AG04449 (cell line): ENCODE results near the gene STK17B.

Experiments
- CTCF ChIA-PET: fragments of 350-600 bp; formaldehyde crosslinking; extraction: SDS; loops from one replicate; lab custom pipeline; 2021; ENCODE audit warnings: antibody characterized with exemption; lab: Yijun Ruan, JAX
- POLR2A ChIA-PET: fragments of 400-600, 350-600 bp; formaldehyde crosslinking; extraction: SDS; loops from one replicate; lab custom pipeline; 2020; ENCODE audit warnings: antibody characterized with exemption, inconsistent platforms; lab: Yijun Ruan, JAX
- DNase-seq: peaks from one replicate; pipeline ENCODE4 v3.0.0-alpha.2; 2010; ENCODE audit warnings: low read depth, low spot score
- H3K4me3 ChIP-seq: 2 replicates; pipeline ENCODE4 v1.5.1; 2011; ENCODE audit warnings: low read depth, mild to moderate bottlenecking, control low read depth, low read length
- CTCF ChIP-seq: IDR thresholded peaks from one replicate; pipeline ENCODE4 v1.5.1; 2011; ENCODE audit warnings: mild to moderate bottlenecking, moderate library complexity, low read length, control low read depth, inconsistent platforms; ENCODE audit not compliant: insufficient read depth; ENCODE audit errors: missing control alignments

STK17B gene

GRCh38 chr2:196182439-196183171 lies 11.2 kb upstream of the STK17B start:
- no peak for DNase-seq
- no peak for TF ChIP-seq CTCF
- POLR2A ChIA-PET: no interaction called here
- H3K4me3 ChIP-seq: no peak overlapping the region
- CTCF ChIA-PET: interaction anchor here (0.7 kb wide), 2 partner anchors 94 to 115 kb away, joined by 3 read pairs; no protein-coding TSS in a partner anchor

DNA sequence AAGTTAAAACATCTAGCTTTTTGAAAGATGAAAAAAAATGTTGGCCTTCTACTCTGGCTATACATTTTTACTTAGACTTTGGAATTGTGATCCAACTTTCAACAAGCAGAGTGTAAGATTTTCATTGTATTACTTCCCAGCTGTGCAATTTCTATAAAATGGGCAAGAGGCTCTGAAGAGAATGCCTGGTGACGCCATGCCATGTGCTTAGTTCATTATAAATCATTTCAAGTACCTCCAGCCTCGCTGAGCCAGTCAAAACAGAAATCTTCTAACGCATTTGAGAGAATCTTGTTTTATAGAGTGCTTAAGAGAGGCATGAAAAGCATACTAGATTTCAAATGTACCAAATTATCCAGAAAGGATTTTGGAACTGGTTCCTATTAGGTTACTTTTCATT lies 10.1 kb upstream of the STK17B start:
- CTCF ChIA-PET: no interaction called here
- TF ChIP-seq CTCF: no peak
- DNase-seq: no peak
- no peak overlapping the region for H3K4me3 ChIP-seq
- POLR2A ChIA-PET: no interaction called here

- DNase-seq: no peak
- POLR2A ChIA-PET: no interaction called here
Observed at GRCh38 chr2:196177124-196177523, 5.7 kb upstream of the STK17B start.

DNA sequence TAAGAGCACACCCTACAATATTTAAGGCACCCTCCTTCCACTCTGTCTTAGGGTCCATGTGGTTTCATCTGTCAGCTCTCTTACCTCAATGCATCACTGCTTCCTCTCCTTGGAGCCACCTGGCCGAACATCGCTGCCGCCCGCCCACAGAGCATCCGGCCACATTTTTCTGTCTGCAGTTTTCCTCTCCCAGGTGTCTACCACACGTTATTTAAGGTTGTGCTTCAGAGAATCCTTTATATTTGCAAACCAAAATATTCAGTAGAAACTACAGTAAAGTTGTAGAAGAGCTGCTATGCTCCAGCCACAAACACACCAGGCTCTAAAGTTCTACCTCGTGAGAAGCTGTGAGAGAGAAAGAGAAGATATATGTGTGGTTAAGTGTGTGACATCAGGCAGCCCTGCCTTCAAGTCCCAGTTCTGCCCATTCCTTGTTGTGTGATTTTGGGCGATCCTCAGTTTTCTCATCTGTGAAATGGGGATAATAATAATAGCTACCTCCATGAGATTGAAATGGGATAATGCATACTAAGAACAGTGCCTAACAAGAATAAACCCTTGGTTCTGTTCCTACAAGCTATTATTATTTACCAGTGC lies 4.9 kb upstream of the STK17B start:
- POLR2A ChIA-PET: no interaction called here
- no peak for TF ChIP-seq CTCF
- CTCF ChIA-PET: interaction anchor here (1.3 to 2.1 kb wide), 2 partner anchors 11 to 161 kb away, joined by 4 to 6 read pairs; no protein-coding TSS in a partner anchor
- DNase-seq: no peak
- no peak overlapping the region for H3K4me3 ChIP-seq

More at GRCh38 chr2:196177124-196177523, 5.7 kb upstream of the STK17B start:
- TF ChIP-seq CTCF: no peak
- H3K4me3 ChIP-seq: no peak overlapping the region
- CTCF ChIA-PET: interaction anchor here (1.3 to 2.1 kb wide), 2 partner anchors 11 to 160 kb away, joined by 4 to 6 read pairs; no protein-coding TSS in a partner anchor

DNA sequence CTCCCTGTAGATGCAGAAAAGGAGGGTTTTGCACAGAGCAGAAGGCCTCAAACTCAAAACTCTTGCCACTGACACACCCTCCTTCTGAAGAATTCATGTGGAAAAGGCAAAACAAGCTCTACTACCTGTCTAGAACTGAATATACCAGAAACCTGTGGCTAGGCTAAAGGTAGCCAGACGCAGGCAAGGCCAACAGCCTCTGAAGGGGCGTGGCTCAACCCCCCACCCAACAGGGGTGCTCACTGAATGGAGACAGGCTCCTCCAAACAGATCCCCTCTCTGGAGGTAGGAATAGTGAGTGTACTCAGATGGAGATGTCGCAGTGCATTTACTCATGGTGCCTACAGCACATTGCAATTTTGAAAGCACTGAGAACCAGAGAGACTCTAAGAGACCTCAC lies 3.0 kb upstream of the STK17B start:
- no peak overlapping the region for H3K4me3 ChIP-seq
- TF ChIP-seq CTCF: no peak
- ChIA-PET CTCF (no interaction called here), POLR2A (no interaction called here)
- DNase-seq: no peak

- ChIA-PET CTCF (no interaction called here), POLR2A (no interaction called here)
- TF ChIP-seq CTCF: no peak
- DNase-seq: no peak
- no peak overlapping the region for H3K4me3 ChIP-seq
Observed at GRCh38 chr2:196173505-196173904, 2.1 kb upstream of the STK17B start.
